RPMI8226 (cell line): ENCODE results near the gene SLC6A7.

Experiments used
- DNase-seq: peaks from one replicate; pipeline ENCODE4 v3.0.0-alpha.2; 2015

Gene SLC6A7

DNA sequence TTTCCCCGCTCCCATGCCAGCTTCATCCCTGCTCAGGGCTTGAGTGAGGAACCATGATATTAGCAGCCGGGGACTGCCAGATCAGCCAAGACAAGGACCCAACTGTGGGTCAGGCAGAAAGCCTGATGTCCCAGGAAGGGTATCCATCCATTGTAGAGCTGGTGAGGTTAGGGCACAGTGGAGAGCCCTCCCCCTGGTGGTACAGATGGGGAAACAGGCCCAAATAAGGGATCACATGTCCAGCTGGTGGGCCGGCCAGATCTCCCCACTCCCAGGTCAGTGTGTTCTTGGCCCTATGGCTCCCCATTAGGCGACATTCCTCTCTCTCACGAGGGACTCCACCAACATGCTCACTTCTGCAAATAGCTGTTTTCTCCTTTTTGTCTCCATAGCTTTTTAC, 14.3 kb upstream of the SLC6A7 start:
- peak; percentile 49 for DNase-seq

GRCh38 chr5:150176745-150177477, 13.0 kb upstream of the SLC6A7 start:
- no peak for DNase-seq

GRCh38 chr5:150177721-150178120, 12.1 kb upstream of the SLC6A7 start:
- DNase-seq: no peak

DNA sequence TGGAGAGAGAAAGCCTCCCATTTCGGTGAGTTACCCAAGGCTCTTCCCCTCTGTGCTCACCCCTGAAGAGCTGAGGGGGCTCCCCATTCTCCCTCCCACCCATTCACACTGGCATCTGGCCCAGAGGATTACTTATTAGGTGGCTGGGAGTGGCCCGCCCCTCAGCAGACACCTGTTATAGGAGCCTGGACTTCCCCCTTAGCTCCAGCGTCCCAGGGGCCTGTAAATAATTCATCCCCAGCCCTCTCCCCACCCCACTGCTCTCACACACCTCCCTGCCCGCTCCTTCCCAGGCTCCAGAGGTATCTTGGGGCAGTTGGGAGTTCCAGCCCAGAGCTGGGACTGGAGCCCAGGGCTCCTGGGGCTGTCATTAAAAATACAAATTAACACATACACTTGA, 11.6 kb upstream of the SLC6A7 start:
- no peak for DNase-seq

DNA sequence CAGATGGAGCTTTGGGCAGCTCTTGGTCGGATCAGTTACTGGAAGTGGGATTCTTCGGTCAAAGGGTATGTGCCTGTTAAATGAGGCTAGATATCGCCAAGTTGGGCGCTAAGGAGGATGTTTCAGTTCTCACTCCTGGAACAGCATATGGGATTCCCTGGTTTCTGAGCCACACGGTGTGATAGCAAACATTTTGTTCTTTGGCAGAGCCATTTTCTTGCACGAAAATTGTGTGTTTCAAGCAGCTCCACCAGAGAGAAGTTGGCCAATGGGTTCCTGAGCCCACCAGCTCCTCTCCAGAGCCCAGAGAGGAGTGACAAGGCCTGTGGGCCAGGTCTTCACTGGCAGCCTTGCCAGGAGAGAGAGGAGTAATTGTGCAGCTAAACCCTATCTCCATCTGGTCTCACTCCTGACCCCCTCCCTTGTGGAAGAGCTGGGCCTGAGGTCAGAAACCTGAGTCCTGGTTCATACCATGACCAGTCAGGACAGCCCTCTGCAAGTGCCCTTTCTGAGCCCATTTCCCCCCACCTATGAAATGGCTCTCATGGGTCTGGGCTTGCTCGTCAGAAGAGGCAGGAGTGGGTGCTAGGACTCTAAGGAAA, 10.7 kb upstream of the SLC6A7 start:
- DNase-seq: no peak

DNA sequence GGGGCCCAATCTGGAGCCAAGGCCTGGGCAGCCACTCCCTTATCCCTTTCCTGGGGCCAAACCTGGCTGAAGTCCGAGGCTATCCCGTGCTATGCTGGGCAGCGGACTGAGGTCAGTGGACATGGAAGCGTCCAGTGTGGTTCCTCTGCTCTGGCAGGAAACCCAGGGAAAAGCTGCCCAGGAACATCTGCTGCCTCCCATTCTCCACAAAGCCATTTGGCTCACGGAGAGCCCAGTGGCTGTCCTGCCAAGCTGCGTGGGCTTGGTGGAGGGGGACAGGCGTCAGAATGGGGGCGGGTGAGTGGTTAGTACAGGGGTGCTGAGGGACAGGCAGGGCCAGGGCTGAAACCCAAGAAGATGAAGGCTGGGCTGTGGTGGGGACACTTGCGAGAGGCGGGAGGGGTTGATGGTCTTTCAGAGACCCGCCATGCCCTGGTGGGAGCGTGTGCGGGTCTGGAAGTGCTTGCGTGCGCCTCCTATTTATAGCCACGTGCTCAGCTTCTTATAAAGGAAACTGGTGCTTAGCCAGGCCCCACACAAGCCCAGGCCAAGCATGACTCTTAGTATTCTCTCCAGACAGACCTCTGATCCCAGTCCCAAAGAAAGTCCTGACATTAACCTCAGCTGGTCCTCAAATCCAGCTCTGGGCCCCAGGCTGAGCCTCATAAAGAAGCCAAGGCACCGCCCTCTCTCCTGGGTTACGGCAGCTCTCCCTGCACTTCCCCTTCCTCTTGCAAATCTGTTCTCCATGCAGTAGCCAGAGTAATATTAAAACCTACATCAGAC, 9.4 kb upstream of the SLC6A7 start:
- DNase-seq: no peak

DNA sequence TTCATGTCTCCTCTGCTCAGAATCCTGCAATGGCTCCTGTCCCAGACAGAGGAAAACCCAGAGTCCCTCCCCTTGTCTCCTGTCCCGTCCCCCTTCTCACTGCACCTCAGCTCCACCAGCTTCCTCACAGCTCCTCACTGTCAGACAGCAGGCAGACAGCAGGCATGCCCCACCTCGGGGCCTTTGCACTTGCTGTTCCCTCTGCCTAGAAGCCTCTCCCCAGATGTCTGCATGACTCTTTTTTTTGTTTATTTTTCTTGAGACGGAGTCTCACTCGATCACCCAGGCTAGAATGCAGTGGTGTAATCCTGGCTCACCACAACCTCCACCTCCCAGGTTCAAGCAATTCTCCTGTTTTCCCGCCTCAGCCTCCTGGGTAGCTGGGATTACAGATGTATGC, 8.8 kb upstream of the SLC6A7 start:
- no peak for DNase-seq

DNA sequence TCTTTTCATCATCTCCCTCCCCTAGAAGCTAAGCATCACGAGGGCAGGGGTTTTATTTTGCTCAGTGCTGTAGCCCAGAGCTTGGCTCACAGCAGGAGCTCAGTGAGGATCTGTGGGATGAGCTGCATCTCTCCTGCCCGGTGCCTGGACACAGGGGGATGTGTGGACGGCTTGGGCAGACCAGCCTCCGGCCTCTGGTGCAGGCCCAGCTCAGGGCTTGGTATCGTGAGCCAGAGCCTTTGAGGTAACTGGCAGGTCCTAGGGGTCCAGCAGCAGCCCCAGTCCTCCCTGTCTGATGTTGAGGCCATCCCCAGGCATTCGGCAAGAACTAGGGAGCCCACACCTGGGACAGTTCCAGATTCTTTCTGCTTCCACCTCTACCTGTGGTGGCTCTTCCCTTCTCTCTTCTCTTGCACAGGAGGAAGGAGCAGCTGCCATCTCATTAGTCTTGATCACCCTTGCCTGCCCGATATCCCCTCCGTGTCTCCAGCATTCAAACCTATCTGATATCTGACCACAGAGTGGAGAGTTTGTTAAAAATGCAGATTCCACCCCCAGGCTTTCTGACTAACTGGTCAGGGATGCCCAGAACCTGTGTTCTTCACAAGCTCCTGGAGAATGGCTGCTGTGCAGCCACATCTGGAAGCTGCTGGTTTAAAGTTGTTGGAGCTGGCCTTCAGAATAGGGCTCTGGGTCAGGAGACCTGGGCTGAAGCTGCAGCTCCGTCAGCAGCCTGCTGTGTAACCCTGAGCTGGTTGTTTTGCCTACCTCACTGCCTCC, 7.9 kb upstream of the SLC6A7 start:
- DNase-seq: no peak

GRCh38 chr5:150182774-150183173, 7.1 kb upstream of the SLC6A7 start:
- no peak for DNase-seq

DNA sequence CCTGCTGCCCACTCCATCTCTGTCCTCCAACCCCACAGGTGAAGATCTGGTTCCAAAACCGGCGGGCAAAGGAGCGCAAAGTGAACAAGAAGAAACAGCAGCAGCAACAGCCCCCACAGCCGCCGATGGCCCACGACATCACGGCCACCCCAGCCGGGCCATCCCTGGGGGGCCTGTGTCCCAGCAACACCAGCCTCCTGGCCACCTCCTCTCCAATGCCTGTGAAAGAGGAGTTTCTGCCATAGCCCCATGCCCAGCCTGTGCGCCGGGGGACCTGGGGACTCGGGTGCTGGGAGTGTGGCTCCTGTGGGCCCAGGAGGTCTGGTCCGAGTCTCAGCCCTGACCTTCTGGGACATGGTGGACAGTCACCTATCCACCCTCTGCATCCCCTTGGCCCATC, 6.4 kb upstream of the SLC6A7 start:
- DNase-seq: no peak

- no peak for DNase-seq
These were observed 5.9 kb upstream of the SLC6A7 start for GRCh38 chr5:150184006-150184405.

DNA sequence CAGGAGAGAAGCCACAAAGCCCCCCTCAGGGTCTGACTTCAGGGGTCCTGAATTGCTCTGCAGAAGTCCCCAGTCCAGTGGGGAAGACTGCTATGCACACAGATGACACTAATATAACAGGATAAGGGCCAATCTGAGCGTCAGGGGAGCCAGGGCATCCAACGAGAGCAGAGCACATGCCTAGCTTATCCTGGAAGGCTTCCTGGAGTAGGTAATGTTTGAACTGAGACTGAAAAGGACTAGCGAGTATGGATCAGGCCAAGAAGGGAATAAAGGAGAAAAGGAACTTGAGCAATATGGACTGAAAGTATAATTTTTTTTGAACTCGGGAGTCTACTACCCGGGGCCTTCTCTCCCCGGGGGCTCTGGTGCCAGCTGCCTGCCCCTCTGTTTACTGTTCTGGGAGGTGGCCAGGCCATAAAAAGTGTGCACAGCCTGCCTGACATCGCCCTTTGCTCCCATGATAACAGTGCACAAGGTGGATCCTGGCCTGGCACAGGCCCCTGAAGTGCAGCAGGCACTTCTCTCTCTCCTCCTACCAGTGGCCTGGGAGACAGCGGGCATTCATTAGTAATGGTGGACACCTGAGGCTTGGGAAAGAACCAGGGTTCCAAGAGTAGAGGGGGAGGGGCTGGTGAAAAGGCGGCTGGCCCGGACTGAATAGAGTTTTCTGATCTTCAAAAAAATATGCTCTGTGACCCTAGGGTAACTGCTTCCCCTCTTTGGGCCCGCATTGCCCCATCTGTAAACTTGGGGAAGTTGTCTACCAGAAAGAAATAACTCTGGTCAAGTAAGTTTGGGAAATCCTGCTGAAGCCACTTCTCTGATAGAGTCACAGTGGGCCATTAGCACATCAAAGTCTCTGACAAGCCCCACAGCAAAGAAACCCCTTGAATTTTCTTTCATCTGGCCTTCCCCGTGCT, 4.6 kb upstream of the SLC6A7 start:
- DNase-seq: no peak

DNA sequence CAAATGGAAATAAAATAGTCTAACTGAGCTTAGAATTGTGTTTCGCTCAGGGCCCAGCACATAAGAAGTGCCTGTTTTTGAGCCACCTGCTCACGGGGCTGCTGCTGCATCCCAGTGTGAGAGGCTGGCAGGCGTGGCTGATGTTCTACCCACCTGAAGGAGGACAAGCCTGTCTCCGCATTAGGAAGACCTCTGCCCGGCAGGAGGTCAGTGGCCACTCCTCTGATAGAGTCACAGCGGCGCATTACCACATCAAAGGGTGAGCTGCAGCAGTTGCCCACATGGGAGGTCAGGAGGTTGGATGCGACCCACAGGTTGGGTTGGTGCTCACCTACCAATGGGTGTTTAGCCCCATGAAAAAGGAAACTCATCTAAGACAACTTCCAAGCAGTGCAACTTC, 3.7 kb upstream of the SLC6A7 start:
- no peak for DNase-seq

- DNase-seq: no peak
These were observed 3.0 kb upstream of the SLC6A7 start for GRCh38 chr5:150186897-150187296.

GRCh38 chr5:150188146-150188842, 1.6 kb upstream of the SLC6A7 start:
- no peak for DNase-seq

- DNase-seq: no peak
These were observed 536 bp upstream of the SLC6A7 start for GRCh38 chr5:150189326-150189725.

DNA sequence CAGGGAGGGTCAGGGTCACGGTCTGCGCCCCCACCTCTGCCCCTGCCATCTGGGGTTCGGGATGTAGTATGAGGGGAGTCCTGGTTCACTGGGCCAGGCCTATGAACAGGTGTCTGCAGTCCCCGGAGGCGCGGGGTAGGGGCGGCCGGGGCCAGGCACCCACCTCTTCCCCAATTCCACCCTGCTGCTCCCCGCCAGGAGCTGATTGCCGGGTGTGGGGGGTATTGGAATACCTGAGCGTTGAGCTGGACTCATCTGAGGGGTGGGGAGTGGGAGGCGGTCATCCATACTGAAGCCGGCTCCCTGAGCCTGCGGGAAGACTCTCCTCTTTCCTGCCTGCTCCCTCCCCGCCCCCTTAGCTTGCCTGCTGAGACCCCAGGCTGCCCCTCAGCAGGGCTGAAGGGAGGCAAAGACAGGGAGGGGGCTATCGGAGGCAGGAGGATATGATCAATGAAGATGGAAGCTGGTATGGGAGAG, 679 bp downstream of the SLC6A7 start:
- no peak for DNase-seq

- no peak for DNase-seq
These were observed 1.1 kb downstream of the SLC6A7 start for GRCh38 chr5:150190987-150191386.

- no peak for DNase-seq
These were observed 2.6 kb downstream of the SLC6A7 start for GRCh38 chr5:150192462-150192861.

- no peak for DNase-seq
These were observed 6.0 kb downstream of the SLC6A7 start for GRCh38 chr5:150195736-150196485.

DNA sequence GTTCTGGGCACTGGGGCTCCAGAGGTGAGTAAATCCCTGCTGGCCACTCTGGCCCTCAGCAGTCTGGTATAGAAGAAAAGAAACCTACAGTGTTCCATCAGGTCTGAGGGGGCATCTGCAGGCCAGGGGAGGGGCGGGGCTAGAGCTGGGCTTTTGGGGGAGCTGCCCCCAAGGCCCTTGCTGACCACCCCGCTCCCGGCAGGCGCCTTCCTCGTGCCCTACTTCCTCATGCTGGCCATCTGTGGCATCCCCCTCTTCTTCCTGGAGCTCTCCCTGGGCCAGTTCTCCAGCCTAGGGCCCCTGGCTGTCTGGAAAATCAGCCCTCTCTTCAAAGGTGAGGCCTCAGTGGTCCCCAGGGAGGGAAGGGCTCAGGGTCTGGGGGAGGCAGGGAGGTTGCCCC, 6.7 kb downstream of the SLC6A7 start:
- no peak for DNase-seq
